Right cardiac atrium (tissue), 5 donors: ENCODE measurements around the gene LAPTM5. TPM values are rescaled to one million over a fixed set of nuclear protein-coding genes. Genes with fewer than 3 reads are reported as not detected.
"Not testable (repeated sequence)": the region's sequence is repeated elsewhere in the genome, so short reads cannot be mapped to it uniquely, and the experiment has no call there.

Experiments used
- ATAC-seq, 2 donors: fragments of 200-7000 bp; cut with Tn5 transposase; one replicate each; pipeline versions ENCODE4 v1.8.0 to v1.9.1; 2020; ENCODE audit warnings: moderate library complexity in 2 of 2, mild to moderate bottlenecking in 1 of 2
- DNase-seq, 3 donors: peaks; one replicate each; pipeline ENCODE4 v3.0.0-alpha.2; 2020
- H3K27ac ChIP-seq: one replicate; pipeline ENCODE4 v1.5.1; 2013; ENCODE audit warnings: mild to moderate bottlenecking, low read length, control low read depth, moderate library complexity
- H3K27me3 ChIP-seq: one replicate; pipeline ENCODE4 v1.6.1; 2013; ENCODE audit not compliant: control insufficient read depth, insufficient read depth
- H3K4me1 ChIP-seq: one replicate; pipeline ENCODE4 v1.6.1; 2013; ENCODE audit warnings: low read length; ENCODE audit not compliant: control insufficient read depth, insufficient read depth
- H3K4me3 ChIP-seq: one replicate; pipeline ENCODE4 v1.5.1; 2013; ENCODE audit warnings: low read length, control low read depth
- H3K9me3 ChIP-seq: one replicate; pipeline ENCODE4 v1.6.1; 2013; ENCODE audit warnings: low read length; ENCODE audit not compliant: control insufficient read depth
- WGBS: extraction: QIAGEN DNeasy Blood & Tissue Kit; methylation state at CpG from one replicate; pipeline ENCODE4 v1.1.7; 2013; 5-methylcytosine and 5-hydroxymethylcytosine counted together
- intact Hi-C, 4 donors: fragments of 100-400 bp; cut with DNase I; formaldehyde crosslinking; loops; one replicate each; pipeline versions ENCODE4 v1.11.0 to v1.14.0; 2022 to 2023
- polyA plus RNA-seq: library from polyadenylated mRNA; stranded (reverse); fragments of 200-250 nt; gene quantifications from one replicate; pipeline ENCODE4 v1.2.3, GENCODE V29; 2013
- total RNA-seq, 4 donors: library from RNA; stranded (reverse); fragmentation: NEBNext Ultra II Directional; extraction: Animal tissue kit (Norgen Biotek cat#: 25700); gene quantifications; one replicate each; pipeline ENCODE4 v1.2.1, GENCODE V29; 2021
- donor health status: healthy with polysubstance abuse.
- donor health status: DM: no; HTN: yes; CAD: no.
- donor health status: DM: no; HTN: no; CAD: no.
- donor health status: DM: no; HTN: yes; CAD: no; lungs with severe emphysema.
- donor health status: DM: yes; HTN: yes; CAD: no.

LAPTM5 gene
- total and polyA plus RNA-seq, 5 donors, result 14.4 to 55.1 (median 40.1) TPM

- ATAC-seq, result no peak
- 28% methylated on average over 5 of the region's 5 CpGs for WGBS
- no peaks in the 10 kb centered on the region for H3K27me3 ChIP-seq
- H3K4me3 ChIP-seq, result no peak overlapping the region
- H3K4me1 ChIP-seq, result peaks cover 7% of the 10 kb centered on the region
- intact Hi-C loops, result no loop called here
- DNase-seq, result no peak
- H3K27ac ChIP-seq, result no peak overlapping the region
- no peaks in the 10 kb centered on the region for H3K9me3 ChIP-seq
These were observed 37.5 kb upstream of the LAPTM5 start for GRCh38 chr1:30795026-30795425.

GRCh38 chr1:30794260-30794659 is 36.7 kb upstream of the LAPTM5 start:
- Histone ChIP-seq H3K27me3 (no peaks in the 10 kb centered on the region), H3K4me3 (no peak overlapping the region), H3K9me3 (no peaks in the 10 kb centered on the region), H3K27ac (no peak overlapping the region), H3K4me1 (peaks cover 7% of the 10 kb centered on the region)
- no peak for DNase-seq
- no peak for ATAC-seq
- 94% methylated on average over 4 of the region's 4 CpGs for WGBS
- intact Hi-C loops, result no loop called here

GRCh38 chr1:30793209-30793608 is 35.6 kb upstream of the LAPTM5 start:
- DNase-seq, result no peak
- no peaks in the 10 kb centered on the region for H3K27me3 ChIP-seq
- no peak overlapping the region for H3K27ac ChIP-seq
- peaks cover 4% of the 10 kb centered on the region for H3K4me1 ChIP-seq
- H3K4me3 ChIP-seq, result no peak overlapping the region
- intact Hi-C loops, result no loop called here
- no peaks in the 10 kb centered on the region for H3K9me3 ChIP-seq
- WGBS, result 84% methylated on average over 16 of the region's 16 CpGs
- no peak for ATAC-seq

- H3K27me3 ChIP-seq, result no peaks in the 10 kb centered on the region
- H3K9me3 ChIP-seq, result no peaks in the 10 kb centered on the region
- WGBS, result 84% methylated on average over 5 of the region's 5 CpGs
- peaks cover 3% of the 10 kb centered on the region for H3K4me1 ChIP-seq
- no peak overlapping the region for H3K4me3 ChIP-seq
- no peak for ATAC-seq
- intact Hi-C loops, result no loop called here
- no peak overlapping the region for H3K27ac ChIP-seq
- no peak for DNase-seq
These were observed 34.3 kb upstream of the LAPTM5 start for GRCh38 chr1:30791868-30792267.

GRCh38 chr1:30790850-30791778 is 33.5 kb upstream of the LAPTM5 start:
- H3K27me3 ChIP-seq, result no peaks in the 10 kb centered on the region
- no peak for DNase-seq
- no peaks in the 10 kb centered on the region for H3K9me3 ChIP-seq
- no peak overlapping the region for H3K4me3 ChIP-seq
- intact Hi-C loops, result no loop called here
- no peak overlapping the region for H3K27ac ChIP-seq
- WGBS, result 60% methylated on average over 5 of the region's 5 CpGs
- peaks cover 3% of the 10 kb centered on the region for H3K4me1 ChIP-seq
- no peak for ATAC-seq

- H3K4me1 ChIP-seq, intact Hi-C loops, DNase-seq, ATAC-seq, H3K9me3 ChIP-seq, H3K27me3 ChIP-seq, H3K27ac ChIP-seq, H3K4me3 ChIP-seq: not testable (repeated sequence)
- 88% methylated on average over 5 of the region's 5 CpGs for WGBS
These were observed 32.6 kb upstream of the LAPTM5 start for GRCh38 chr1:30790256-30790525.

GRCh38 chr1:30789388-30790255 is 32.0 kb upstream of the LAPTM5 start:
- intact Hi-C loops, result loop anchor here in 1 of 4 donors (5.0 kb wide), 1 partner anchor 123 kb away; no protein-coding TSS in a partner anchor
- 89% methylated on average over 12 of the region's 12 CpGs for WGBS
- Histone ChIP-seq H3K9me3 (no peaks in the 10 kb centered on the region), H3K27me3 (no peaks in the 10 kb centered on the region), H3K27ac (no peak overlapping the region), H3K4me3 (no peak overlapping the region), H3K4me1 (peaks cover 3% of the 10 kb centered on the region)
- no peak for ATAC-seq
- peak in 1 of 3 donors; percentile 4 for DNase-seq

- no peak overlapping the region for H3K27ac ChIP-seq
- no peak overlapping the region for H3K4me3 ChIP-seq
- intact Hi-C loops, result loop anchor here in 1 of 4 donors (5.0 kb wide), 1 partner anchor 124 kb away; no protein-coding TSS in a partner anchor
- H3K4me1 ChIP-seq, result peaks cover 3% of the 10 kb centered on the region
- WGBS, result 88% methylated on average over 9 of the region's 9 CpGs
- H3K9me3 ChIP-seq, result no peaks in the 10 kb centered on the region
- ATAC-seq (no peak), DNase-seq (peak in 1 of 3 donors; percentile 43)
- H3K27me3 ChIP-seq, result no peaks in the 10 kb centered on the region
These were observed 31.2 kb upstream of the LAPTM5 start for GRCh38 chr1:30788580-30789387.

- intact Hi-C loops, result loop anchor here in 1 of 4 donors (5.0 kb wide), 1 partner anchor 124 kb away; no protein-coding TSS in a partner anchor
- 91% methylated on average over 21 of the region's 21 CpGs for WGBS
- no peak overlapping the region for H3K27ac ChIP-seq
- H3K27me3 ChIP-seq, result no peaks in the 10 kb centered on the region
- H3K4me1 ChIP-seq, result peaks cover 3% of the 10 kb centered on the region
- DNase-seq, result peak in 1 of 3 donors; percentile 36
- ATAC-seq, result no peak
- no peak overlapping the region for H3K4me3 ChIP-seq
- no peaks in the 10 kb centered on the region for H3K9me3 ChIP-seq
These were observed 30.4 kb upstream of the LAPTM5 start for GRCh38 chr1:30787856-30788495.

GRCh38 chr1:30787266-30787665 is 29.7 kb upstream of the LAPTM5 start:
- peaks cover 3% of the 10 kb centered on the region for H3K4me1 ChIP-seq
- no peaks in the 10 kb centered on the region for H3K9me3 ChIP-seq
- intact Hi-C loops, result loop anchor here in 1 of 4 donors (5.0 kb wide), 1 partner anchor 125 kb away; no protein-coding TSS in a partner anchor
- 87% methylated on average over 5 of the region's 5 CpGs for WGBS
- no peak for ATAC-seq
- H3K27me3 ChIP-seq, result no peaks in the 10 kb centered on the region
- no peak overlapping the region for H3K4me3 ChIP-seq
- no peak overlapping the region for H3K27ac ChIP-seq
- peak in 1 of 3 donors; percentile 6 for DNase-seq
